Mesendoderm (in vitro differentiated cells): ENCODE data around the gene NPAT.

Experiments used
- DNase-seq: peaks from one replicate; pipeline ENCODE4 v3.0.0; 2013
- H2AK5ac ChIP-seq: 2 replicates; pipeline ENCODE4 v1.6.1; 2013; ENCODE audit warnings: low read length, inconsistent platforms
- H2BK120ac ChIP-seq: 2 replicates; pipeline ENCODE4 v1.6.1; 2013; ENCODE audit warnings: low read depth, mild to moderate bottlenecking, low read length, moderate library complexity, mixed read lengths
- H2BK15ac ChIP-seq: replicated peaks from 2 replicates; pipeline ENCODE4 v1.6.1; 2013; ENCODE audit warnings: low read depth, mild to moderate bottlenecking, moderate library complexity
- H2BK5ac ChIP-seq: 2 replicates; pipeline ENCODE4 v1.6.1; 2013; ENCODE audit warnings: low read length, inconsistent platforms
- H3K18ac ChIP-seq: 2 replicates; pipeline ENCODE4 v1.6.1; 2013; ENCODE audit warnings: mild to moderate bottlenecking, low read length, mixed read lengths
- H3K23ac ChIP-seq: one replicate; pipeline ENCODE4 v1.6.1; 2013; ENCODE audit warnings: low read length
- H3K27ac ChIP-seq: 2 replicates; pipeline ENCODE4 v1.5.1; 2013; ENCODE audit warnings: low read depth, mild to moderate bottlenecking, inconsistent platforms, low read length, moderate library complexity
- H3K27me3 ChIP-seq: 2 replicates; pipeline ENCODE4 v1.6.1; 2013; ENCODE audit warnings: low read length, control low read depth, mild to moderate bottlenecking, inconsistent platforms; ENCODE audit not compliant: insufficient read depth, poor library complexity
- H3K36me3 ChIP-seq: 2 replicates; pipeline ENCODE4 v1.6.1; 2013; ENCODE audit warnings: low read length, inconsistent platforms; ENCODE audit not compliant: control insufficient read depth, insufficient read depth
- H3K4ac ChIP-seq: one replicate; pipeline ENCODE4 v1.6.1; 2013; ENCODE audit warnings: low read depth, mild to moderate bottlenecking, low read length, moderate library complexity
- H3K4me1 ChIP-seq: 2 replicates; pipeline ENCODE4 v1.6.1; 2013; ENCODE audit warnings: low read depth, low read length, inconsistent platforms; ENCODE audit not compliant: control insufficient read depth
- H3K4me2 ChIP-seq: 2 replicates; pipeline ENCODE4 v1.6.1; 2013; ENCODE audit warnings: low read length
- H3K4me3 ChIP-seq: 2 replicates; pipeline ENCODE4 v1.5.1; 2013; ENCODE audit warnings: mild to moderate bottlenecking, low read length
- H3K56ac ChIP-seq: one replicate; pipeline ENCODE4 v1.6.1; 2013; ENCODE audit warnings: low read length
- H3K79me1 ChIP-seq: 2 replicates; pipeline ENCODE4 v1.6.1; 2013; ENCODE audit warnings: low read length, inconsistent platforms
- H3K79me2 ChIP-seq: 2 replicates; pipeline ENCODE4 v1.6.1; 2013; ENCODE audit warnings: mild to moderate bottlenecking, low read length; ENCODE audit not compliant: control insufficient read depth, insufficient read depth
- H3K9ac ChIP-seq: 2 replicates; pipeline ENCODE4 v1.6.1; 2013; ENCODE audit warnings: low read length, inconsistent platforms
- H4K5ac ChIP-seq: one replicate; pipeline ENCODE4 v1.6.1; 2013; ENCODE audit warnings: low read length
- H4K8ac ChIP-seq: one replicate; pipeline ENCODE4 v1.6.1; 2013; ENCODE audit warnings: low read depth, mild to moderate bottlenecking, control low read depth, low read length, moderate library complexity
- WGBS: extraction: QIAGEN DNeasy Blood & Tissue Kit; methylation state at CpG from one replicate; pipeline ENCODE4 v1.1.7; 2013; ENCODE audit warnings: low lambda C conversion rate, missing lambda C conversion rate; ENCODE audit not compliant: insufficient coverage; ENCODE audit errors: extremely low coverage; 5-methylcytosine and 5-hydroxymethylcytosine counted together

NPAT gene

GRCh38 chr11:108198833-108199232, 23.6 kb downstream of the NPAT start:
- Histone ChIP-seq H3K27ac (no peak overlapping the region), H2AK5ac (no peak overlapping the region), H3K23ac (no peak overlapping the region), H3K56ac (no peak overlapping the region), H3K4me2 (no peak overlapping the region), H3K36me3 (peaks cover 1% of the 10 kb centered on the region), H3K9ac (no peak overlapping the region), H2BK5ac (no peak overlapping the region), H3K18ac (no peak overlapping the region), H2BK15ac (no peak overlapping the region), H3K79me2 (peaks cover 19% of the 10 kb centered on the region), H3K4me1 (peaks cover 4% of the 10 kb centered on the region), H3K79me1 (peaks cover 11% of the 10 kb centered on the region), H3K4me3 (no peak overlapping the region), H2BK120ac (no peak overlapping the region), H4K5ac (no peak overlapping the region), H4K8ac (no peak overlapping the region), H3K27me3 (no peaks in the 10 kb centered on the region), H3K4ac (no peak overlapping the region)
- no peak for DNase-seq
- no CpG with 5 or more reads among the region's 8 CpGs for WGBS

- no peak overlapping the region for H3K27ac ChIP-seq
- H2AK5ac ChIP-seq = no peak overlapping the region
Observed at GRCh38 chr11:108197351-108197750, 25.1 kb downstream of the NPAT start.

GRCh38 chr11:108196901-108197300, 25.5 kb downstream of the NPAT start:
- peaks cover 10% of the 10 kb centered on the region for H3K79me1 ChIP-seq
- peaks cover 16% of the 10 kb centered on the region for H3K79me2 ChIP-seq
- H3K18ac ChIP-seq = no peak overlapping the region
- H3K36me3 ChIP-seq = peaks cover 1% of the 10 kb centered on the region
- no peak overlapping the region for H2BK120ac ChIP-seq
- H3K27ac ChIP-seq = no peak overlapping the region
- H3K4me1 ChIP-seq = peaks cover 4% of the 10 kb centered on the region
- no peak overlapping the region for H3K4ac ChIP-seq
- H3K9ac ChIP-seq = no peak overlapping the region
- H3K23ac ChIP-seq = no peak overlapping the region
- H2BK15ac ChIP-seq = no peak overlapping the region
- H3K56ac ChIP-seq = no peak overlapping the region
- no peak overlapping the region for H4K5ac ChIP-seq
- H2AK5ac ChIP-seq = no peak overlapping the region
- no peak for DNase-seq
- no peaks in the 10 kb centered on the region for H3K27me3 ChIP-seq
- no CpG with 5 or more reads among the region's 3 CpGs for WGBS
- no peak overlapping the region for H2BK5ac ChIP-seq
- H3K4me2 ChIP-seq = no peak overlapping the region
- no peak overlapping the region for H4K8ac ChIP-seq
- no peak overlapping the region for H3K4me3 ChIP-seq

More at GRCh38 chr11:108197351-108197750, 25.1 kb downstream of the NPAT start:
- Histone ChIP-seq H3K18ac (no peak overlapping the region), H2BK15ac (no peak overlapping the region), H3K9ac (no peak overlapping the region), H3K4me1 (peaks cover 4% of the 10 kb centered on the region), H3K4ac (no peak overlapping the region), H3K79me2 (peaks cover 19% of the 10 kb centered on the region), H3K56ac (no peak overlapping the region), H3K79me1 (peaks cover 10% of the 10 kb centered on the region), H2BK120ac (no peak overlapping the region), H3K4me2 (no peak overlapping the region), H4K8ac (no peak overlapping the region), H3K4me3 (no peak overlapping the region), H3K36me3 (peaks cover 1% of the 10 kb centered on the region), H4K5ac (no peak overlapping the region), H3K23ac (no peak overlapping the region), H2BK5ac (no peak overlapping the region), H3K27me3 (no peaks in the 10 kb centered on the region)
- no peak for DNase-seq

GRCh38 chr11:108193725-108194124, 28.7 kb downstream of the NPAT start:
- H3K4me2 ChIP-seq = no peak overlapping the region
- no peak overlapping the region for H2BK120ac ChIP-seq
- H2AK5ac ChIP-seq = no peak overlapping the region
- no peak for DNase-seq
- no peak overlapping the region for H4K5ac ChIP-seq
- H3K23ac ChIP-seq = no peak overlapping the region
- H3K18ac ChIP-seq = no peak overlapping the region
- no peak overlapping the region for H4K8ac ChIP-seq
- peaks cover 2% of the 10 kb centered on the region for H3K79me1 ChIP-seq
- peaks cover 4% of the 10 kb centered on the region for H3K36me3 ChIP-seq
- H3K9ac ChIP-seq = no peak overlapping the region
- no peak overlapping the region for H3K4ac ChIP-seq
- no peaks in the 10 kb centered on the region for H3K27me3 ChIP-seq
- H3K4me3 ChIP-seq = no peak overlapping the region
- no peaks in the 10 kb centered on the region for H3K4me1 ChIP-seq
- H2BK15ac ChIP-seq = no peak overlapping the region
- H2BK5ac ChIP-seq = no peak overlapping the region
- H3K56ac ChIP-seq = no peak overlapping the region
- no peak overlapping the region for H3K27ac ChIP-seq
- peaks cover 4% of the 10 kb centered on the region for H3K79me2 ChIP-seq

GRCh38 chr11:108177570-108177969, 44.9 kb downstream of the NPAT start:
- H4K8ac ChIP-seq = no peak overlapping the region
- H2BK120ac ChIP-seq = no peak overlapping the region
- H3K18ac ChIP-seq = no peak overlapping the region
- no peak overlapping the region for H3K4me3 ChIP-seq
- no peak overlapping the region for H3K9ac ChIP-seq
- no peak overlapping the region for H3K23ac ChIP-seq
- H2BK5ac ChIP-seq = no peak overlapping the region
- no peak overlapping the region for H3K4me2 ChIP-seq
- no peaks in the 10 kb centered on the region for H3K4me1 ChIP-seq
- no peak overlapping the region for H3K4ac ChIP-seq
- WGBS = no CpG with 5 or more reads among the region's 5 CpGs
- no peak overlapping the region for H3K27ac ChIP-seq
- H3K79me1 ChIP-seq = no peaks in the 10 kb centered on the region
- H3K56ac ChIP-seq = no peak overlapping the region
- no peaks in the 10 kb centered on the region for H3K27me3 ChIP-seq
- no peak overlapping the region for H2BK15ac ChIP-seq
- no peak overlapping the region for H4K5ac ChIP-seq
- H3K36me3 ChIP-seq = peaks cover 2% of the 10 kb centered on the region
- no peak overlapping the region for H2AK5ac ChIP-seq
- H3K79me2 ChIP-seq = no peaks in the 10 kb centered on the region
- no peak for DNase-seq

- H3K27me3 ChIP-seq = no peaks in the 10 kb centered on the region
- H3K79me1 ChIP-seq = peaks cover 2% of the 10 kb centered on the region
- WGBS = 100% methylated on average over 1 of the region's 2 CpGs
- no peak overlapping the region for H2BK15ac ChIP-seq
- H3K4me1 ChIP-seq = no peaks in the 10 kb centered on the region
- peaks cover 9% of the 10 kb centered on the region for H3K36me3 ChIP-seq
- no peak overlapping the region for H3K18ac ChIP-seq
- DNase-seq = no peak
- no peak overlapping the region for H4K5ac ChIP-seq
- no peak overlapping the region for H3K9ac ChIP-seq
- no peak overlapping the region for H2BK120ac ChIP-seq
- H3K4ac ChIP-seq = no peak overlapping the region
- no peak overlapping the region for H3K23ac ChIP-seq
- H4K8ac ChIP-seq = no peak overlapping the region
- H3K56ac ChIP-seq = no peak overlapping the region
- no peak overlapping the region for H2BK5ac ChIP-seq
- no peak overlapping the region for H2AK5ac ChIP-seq
- no peak overlapping the region for H3K4me3 ChIP-seq
- no peak overlapping the region for H3K4me2 ChIP-seq
- H3K27ac ChIP-seq = no peak overlapping the region
- no peaks in the 10 kb centered on the region for H3K79me2 ChIP-seq
Observed at GRCh38 chr11:108170184-108170583, 52.3 kb downstream of the NPAT start.
